Measurements from ENCODE around the gene GTF3C5.
"Not testable (repeated sequence)": the region's sequence is repeated elsewhere in the genome, so short reads cannot be mapped to it uniquely, and the experiment has no call there.

Gene GTF3C5

GRCh38 chr9:133055788-133056420, 25.1 kb downstream of the GTF3C5 start:
- DNase-seq (ENCODE audit: low spot score) = no peak

- no peak for DNase-seq (ENCODE audit: low spot score)
Measured at GRCh38 chr9:133056533-133056932, 25.7 kb downstream of the GTF3C5 start.

- no peak for DNase-seq (ENCODE audit: low spot score)
Measured at GRCh38 chr9:133057006-133057405, 26.2 kb downstream of the GTF3C5 start.

GRCh38 chr9:133057553-133057952, 26.8 kb downstream of the GTF3C5 start:
- no peak for DNase-seq (ENCODE audit: low spot score)

GRCh38 chr9:133058071-133058470, 27.3 kb downstream of the GTF3C5 start:
- DNase-seq (ENCODE audit: low spot score) = no peak

GRCh38 chr9:133058550-133059320, 27.9 kb downstream of the GTF3C5 start:
- DNase-seq (ENCODE audit: low spot score) = no peak

- DNase-seq (ENCODE audit: low spot score) = no peak
Measured at GRCh38 chr9:133059623-133060022, 28.8 kb downstream of the GTF3C5 start.

- DNase-seq (ENCODE audit: low spot score) = no peak
Measured at GRCh38 chr9:133060417-133060841, 29.6 kb downstream of the GTF3C5 start.

- not testable (repeated sequence) for DNase-seq (ENCODE audit: low spot score)
Measured at GRCh38 chr9:133061019-133061763, 30.4 kb downstream of the GTF3C5 start.

GRCh38 chr9:133061764-133062145, 31.0 kb downstream of the GTF3C5 start, which contains the start of gene CEL:
Gene CEL, plus strand, starts transcription at chr9:133061981. Its CDS starts 22 bp downstream, at chr9:133062003.
- DNase-seq (ENCODE audit: low spot score) = not testable (repeated sequence)

GRCh38 chr9:133062569-133062968, 31.8 kb downstream of the GTF3C5 start:
- DNase-seq (ENCODE audit: low spot score) = not testable (repeated sequence)

GRCh38 chr9:133063159-133063499, 32.3 kb downstream of the GTF3C5 start:
- no peak for DNase-seq (ENCODE audit: low spot score)

GRCh38 chr9:133063500-133064231, 32.9 kb downstream of the GTF3C5 start:
- no peak for DNase-seq (ENCODE audit: low spot score)

GRCh38 chr9:133064241-133065069, 33.7 kb downstream of the GTF3C5 start:
- no peak for DNase-seq (ENCODE audit: low spot score)

- DNase-seq (ENCODE audit: low spot score) = no peak
Measured at GRCh38 chr9:133065070-133065388, 34.2 kb downstream of the GTF3C5 start.

GRCh38 chr9:133066181-133066983, 35.6 kb downstream of the GTF3C5 start:
- DNase-seq (ENCODE audit: low spot score) = no peak

GRCh38 chr9:133067006-133067405, 36.2 kb downstream of the GTF3C5 start:
- no peak for DNase-seq (ENCODE audit: low spot score)

GRCh38 chr9:133067813-133068212, 37.0 kb downstream of the GTF3C5 start:
- no peak for DNase-seq (ENCODE audit: low spot score)

- not testable (repeated sequence) for DNase-seq (ENCODE audit: low spot score)
Measured at GRCh38 chr9:133068431-133068830, 37.6 kb downstream of the GTF3C5 start.

- not testable (repeated sequence) for DNase-seq (ENCODE audit: low spot score)
Measured at GRCh38 chr9:133070500-133070961, 39.7 kb downstream of the GTF3C5 start.

All from hepatic stellate cell (primary cell).